GM18951 (cell line): ENCODE data around the gene COX7B.

ENCODE experiments used
- POLR2A ChIP-seq: IDR thresholded peaks from 4 replicates; pipeline ENCODE4 v1.6.1; 2011; ENCODE audit warnings: mild to moderate bottlenecking; ENCODE audit not compliant: insufficient read length, insufficient read depth; ENCODE audit errors: extremely low read depth
- in situ Hi-C: fragments of 300-500 bp; cut with MboI; formaldehyde crosslinking; loops from one replicate; pipeline ENCODE4 v1.12.0; 2022; ENCODE audit warnings: low sequenced_read_pairs, mixed read lengths, inconsistent platforms; ENCODE audit not compliant: unreplicated experiment

COX7B gene

DNA sequence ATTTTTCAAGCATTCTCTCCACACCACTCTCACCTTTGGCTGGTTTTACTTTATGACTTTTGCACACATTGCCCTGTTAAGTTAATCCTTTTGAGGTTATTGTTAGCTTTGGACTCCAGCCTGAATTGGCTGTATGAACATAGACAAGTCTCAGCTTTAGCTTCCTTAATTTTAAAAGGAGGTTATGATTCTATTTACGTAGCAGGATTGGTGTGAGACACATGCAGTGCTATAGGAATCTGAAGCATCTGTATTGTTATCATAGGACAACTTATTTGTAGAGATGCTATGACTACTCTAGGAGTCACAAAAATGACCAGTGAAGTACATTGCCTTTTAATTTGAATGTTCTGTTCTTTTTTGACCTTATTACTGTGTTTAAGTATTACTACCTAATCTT, 54.4 kb downstream of the COX7B start:
- in situ Hi-C loops: no loop called here
- no peak for TF ChIP-seq POLR2A
